GM23338 (cell line): ENCODE data around the gene CFAP77. TPM values are rescaled to one million over a fixed set of nuclear protein-coding genes. Genes with fewer than 3 reads are reported as not detected.

Source experiments
- ATAC-seq: fragments of 200-7000 bp; cut with Tn5 transposase; 3 replicates; pipeline ENCODE4 v1.9.1; 2020
- DNase-seq: peaks from one replicate; pipeline ENCODE4 v3.0.0-alpha.2; 2015; ENCODE audit warnings: low spot score
- H2AFZ ChIP-seq: fragments of 200-600 bp; sonication (generic); 2 replicates; pipeline ENCODE4 v1.8.0; 2016; ENCODE audit warnings: antibody characterized with exemption, mild to moderate bottlenecking, moderate library complexity
- H3F3A ChIP-seq: fragments of 200-600 bp; sonication (generic); replicated peaks from 2 replicates; pipeline ENCODE4 v1.8.0; 2017; ENCODE audit warnings: antibody characterized with exemption, mixed run types, low read depth
- H3K27ac ChIP-seq: fragments of 200-600 bp; sonication (generic); 2 replicates; pipeline ENCODE4 v1.6.1; 2016; ENCODE audit warnings: low read depth
- H3K27me3 ChIP-seq: fragments of 200-600 bp; sonication (generic); 2 replicates; pipeline ENCODE4 v1.8.0; 2016; ENCODE audit warnings: mild to moderate bottlenecking, mixed run types, moderate library complexity; ENCODE audit not compliant: insufficient read depth
- H3K36me3 ChIP-seq: fragments of 200-600 bp; sonication (generic); 2 replicates; pipeline ENCODE4 v1.8.0; 2016; ENCODE audit warnings: mild to moderate bottlenecking; ENCODE audit not compliant: insufficient read depth
- H3K4me1 ChIP-seq: fragments of 200-600 bp; sonication (generic); 2 replicates; pipeline ENCODE4 v1.8.0; 2016; ENCODE audit warnings: mild to moderate bottlenecking, moderate library complexity; ENCODE audit not compliant: insufficient read depth
- H3K4me2 ChIP-seq: fragments of 200-600 bp; sonication (generic); 2 replicates; pipeline ENCODE4 v1.7.1; 2017; ENCODE audit warnings: mixed run types
- H3K4me3 ChIP-seq: fragments of 200-600 bp; sonication (generic); 2 replicates; pipeline ENCODE4 v1.6.1; 2016; ENCODE audit warnings: mixed run types
- H3K79me2 ChIP-seq: fragments of 200-600 bp; sonication (generic); replicated peaks from 2 replicates; pipeline ENCODE4 v1.8.0; 2017; ENCODE audit warnings: mild to moderate bottlenecking; ENCODE audit not compliant: insufficient read depth
- H3K9me2 ChIP-seq: fragments of 200-600 bp; sonication (generic); 2 replicates; pipeline ENCODE4 v1.8.0; 2017; ENCODE audit not compliant: insufficient read depth
- H4K20me1 ChIP-seq: fragments of 200-600 bp; sonication (generic); replicated peaks from 2 replicates; pipeline ENCODE4 v1.8.0; 2017; ENCODE audit warnings: mild to moderate bottlenecking; ENCODE audit not compliant: insufficient read depth
- H3K27ac Mint-ChIP-seq: 2 replicates; pipeline ENCODE4 v1.8.0; 2020; ENCODE audit warnings: inconsistent platforms, mild to moderate bottlenecking, moderate library complexity, mixed read lengths
- H3K27me3 Mint-ChIP-seq: 3 replicates; pipeline ENCODE4 v1.8.0; 2022; ENCODE audit warnings: low read depth, mild to moderate bottlenecking, moderate library complexity, mixed read lengths, inconsistent platforms; ENCODE audit not compliant: insufficient read depth, poor library complexity
- H3K36me3 Mint-ChIP-seq: 3 replicates; pipeline ENCODE4 v1.8.0; 2021; ENCODE audit warnings: low read depth, mild to moderate bottlenecking, inconsistent platforms, moderate library complexity, mixed read lengths
- H3K4me1 Mint-ChIP-seq: 3 replicates; pipeline ENCODE4 v1.8.0; 2020; ENCODE audit warnings: mild to moderate bottlenecking, inconsistent platforms, mixed read lengths
- H3K4me3 Mint-ChIP-seq: 3 replicates; pipeline ENCODE4 v1.8.0; 2021; ENCODE audit warnings: moderate library complexity, mild to moderate bottlenecking, inconsistent platforms, mixed read lengths
- H3K9me3 Mint-ChIP-seq: 3 replicates; pipeline ENCODE4 v1.8.0; 2020; ENCODE audit warnings: moderate library complexity, mild to moderate bottlenecking, inconsistent platforms, mixed read lengths
- CREB1 ChIP-seq: fragments of 250-450 bp; sonication (Bioruptor Pico); IDR thresholded peaks from 2 replicates; pipeline ENCODE4 v1.5.0; 2020; ENCODE audit warnings: low read depth, mild to moderate bottlenecking, moderate library complexity
- CTCF ChIP-seq, 2 experiments: fragments of 200-600 bp in 1 of 2; sonication (generic) in 1 of 2; conservative IDR thresholded peaks; 2 replicates each; pipeline versions ENCODE4 v1.5.1 to v1.6.1; 2016 to 2017; ENCODE audit warnings: antibody characterized with exemption in 2 of 2, low read depth in 2 of 2, mild to moderate bottlenecking in 2 of 2, moderate library complexity in 1 of 2
- ETS1 ChIP-seq: IDR thresholded peaks from 2 replicates; pipeline ENCODE4 v1.6.1; 2016; ENCODE audit warnings: antibody characterized with exemption
- EZH2 ChIP-seq: fragments of 200-600 bp; sonication (generic); IDR thresholded peaks from one replicate; pipeline ENCODE4 v1.8.0; 2017; ENCODE audit warnings: antibody characterized with exemption, mild to moderate bottlenecking, low read depth; ENCODE audit not compliant: unreplicated experiment
- EZH2phosphoT487 ChIP-seq: fragments of 200-600 bp; sonication (generic); IDR thresholded peaks from one replicate; pipeline ENCODE4 v1.8.1; 2018; ENCODE audit warnings: antibody characterized with exemption; ENCODE audit not compliant: unreplicated experiment
- JUNB ChIP-seq: IDR thresholded peaks from one replicate; pipeline ENCODE4 v1.6.1; 2016; ENCODE audit warnings: antibody characterized with exemption; ENCODE audit not compliant: unreplicated experiment
- NANOG ChIP-seq: IDR thresholded peaks from 2 replicates; pipeline ENCODE4 v1.6.1; 2016; ENCODE audit warnings: antibody characterized with exemption, borderline replicate concordance
- POLR2AphosphoS5 ChIP-seq: IDR thresholded peaks from 2 replicates; pipeline ENCODE4 v1.6.1; 2016; ENCODE audit warnings: antibody characterized with exemption, low read depth
- REST ChIP-seq: IDR thresholded peaks from one replicate; pipeline ENCODE4 v1.6.1; 2018; ENCODE audit warnings: antibody characterized with exemption; ENCODE audit not compliant: unreplicated experiment
- STAT1 ChIP-seq: IDR thresholded peaks from one replicate; pipeline ENCODE4 v1.6.1; 2016; ENCODE audit warnings: antibody characterized with exemption; ENCODE audit not compliant: unreplicated experiment
- ZNF114 ChIP-seq: fragments of 250-450 bp; sonication (Bioruptor Pico); IDR thresholded peaks from 2 replicates; pipeline ENCODE4 v1.5.0; 2020; ENCODE audit warnings: mild to moderate bottlenecking, moderate library complexity
- ZNF331 ChIP-seq: fragments of 250-450 bp; sonication (Bioruptor Pico); IDR thresholded peaks from 2 replicates; pipeline ENCODE4 v1.5.0; 2020; ENCODE audit warnings: low read depth, mild to moderate bottlenecking, moderate library complexity
- ZNF462 ChIP-seq: fragments of 250-450 bp; sonication (Bioruptor Pico); IDR thresholded peaks from 2 replicates; pipeline ENCODE4 v1.5.0; 2020; ENCODE audit warnings: mild to moderate bottlenecking, moderate library complexity
- polyA plus RNA-seq: library from polyadenylated mRNA; unstranded; fragments of >200 nt; fragmentation: Nextera tagmentation; extraction: Ambion mirVana; gene quantifications from 2 replicates; pipeline ENCODE4 v1.2.1, GENCODE V29; 2016
- total RNA-seq: library from RNA; depleted of rRNA; stranded (reverse); fragments of >200 nt; shearing (Covaris generic); gene quantifications from 2 replicates; pipeline ENCODE4 v1.2.3, GENCODE V29; 2014

CFAP77 gene
- total and polyA plus RNA-seq, 2 experiments from 2014 or later: 0.97 to 1.3 TPM

- H3K36me3 ChIP-seq: no peaks in the 10 kb centered on the region
- DNase-seq (no peak), ATAC-seq (no peak)
- Mint-ChIP-seq H3K4me3 (no peak overlapping the region), H3K27me3 (peaks cover 3% of the 10 kb centered on the region), H3K27ac (no peak overlapping the region), H3K4me1 (no peaks in the 10 kb centered on the region), H3K9me3 (no peaks in the 10 kb centered on the region), H3K36me3 (no peaks in the 10 kb centered on the region)
- H3K4me2 ChIP-seq: no peak overlapping the region
- no peaks in the 10 kb centered on the region for H3K9me2 ChIP-seq
- H3K79me2 ChIP-seq: no peaks in the 10 kb centered on the region
- H3F3A ChIP-seq: no peaks in the 10 kb centered on the region
- no peak overlapping the region for H3K4me3 ChIP-seq
- H3K4me1 ChIP-seq: no peaks in the 10 kb centered on the region
- no peaks in the 10 kb centered on the region for H4K20me1 ChIP-seq
- no peak overlapping the region for H3K27ac ChIP-seq
- TF ChIP-seq JUNB: no peak
- no peak for TF ChIP-seq ETS1
- no peak for TF ChIP-seq CTCF (conservative IDR thresholded peaks at IDR 0.05; ENCODE audit: low read depth in 2 of 2)
- TF ChIP-seq EZH2phosphoT487: no peak
- TF ChIP-seq STAT1: no peak
- TF ChIP-seq POLR2AphosphoS5: no peak
- TF ChIP-seq CREB1 (CRISPR knock-in tag): no peak
- TF ChIP-seq ZNF114 (CRISPR knock-in tag): no peak
- no peak for TF ChIP-seq EZH2
- no peak for TF ChIP-seq ZNF462 (CRISPR knock-in tag)
- no peak for TF ChIP-seq REST
- TF ChIP-seq NANOG: no peak
- no peak for TF ChIP-seq ZNF331 (CRISPR knock-in tag)
- peak overlapping the region; percentile 97 for H2AFZ ChIP-seq
- no peaks in the 10 kb centered on the region for H3K27me3 ChIP-seq
Observed at GRCh38 chr9:132447902-132448301, 37.9 kb downstream of the CFAP77 start.
